HG03045 (cell line): ENCODE data around the gene INCA1.
A peak's percentile ranks its signal among the peaks of the same experiment; 100 is the strongest.

Experiments used
- ATAC-seq: cut with Tn5 transposase; IDR thresholded peaks from one replicate; pipeline ENCODE4 v1.9.1; 2021; ENCODE audit warnings: mild to moderate bottlenecking, moderate library complexity; ENCODE audit not compliant: unreplicated experiment

INCA1 gene

DNA sequence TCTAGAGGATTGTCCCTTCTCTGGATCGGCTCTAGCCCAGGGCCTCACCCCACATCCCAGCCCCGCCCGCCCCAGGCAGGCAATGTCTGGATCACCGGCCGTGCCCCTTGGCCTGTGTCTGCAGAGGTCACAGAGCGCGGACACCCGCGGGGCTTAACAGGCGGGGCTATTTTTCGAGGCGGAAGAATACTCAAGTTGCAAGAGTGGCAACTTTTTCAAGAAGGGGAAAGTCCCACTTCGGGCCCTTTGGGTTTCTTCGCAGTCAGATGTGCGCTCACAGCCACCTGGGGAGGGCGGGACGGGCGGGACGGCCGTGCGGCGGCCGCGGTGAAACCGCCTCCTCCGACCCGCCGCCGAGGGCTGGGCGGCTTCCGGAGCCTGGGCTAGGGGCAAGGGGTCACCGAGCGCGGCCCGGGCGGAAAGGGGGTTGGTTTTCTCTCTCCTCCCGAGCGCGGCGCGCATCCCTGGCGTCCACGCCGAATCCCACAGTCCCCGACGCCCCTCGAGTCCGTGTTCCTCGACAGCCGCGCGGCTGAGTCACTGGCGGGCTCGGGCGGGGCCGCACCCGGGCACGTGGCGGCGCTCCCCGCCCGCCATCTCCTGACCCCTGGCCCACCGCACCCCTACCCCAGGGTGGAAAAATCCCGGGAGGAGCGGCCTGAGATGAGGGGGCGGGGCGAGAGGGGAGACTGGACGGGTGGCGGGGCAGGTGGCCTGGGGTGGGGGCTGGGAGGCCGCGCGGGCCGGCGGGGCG is 47.8 kb downstream of the INCA1 start:
- peak; percentile 32 for ATAC-seq

DNA sequence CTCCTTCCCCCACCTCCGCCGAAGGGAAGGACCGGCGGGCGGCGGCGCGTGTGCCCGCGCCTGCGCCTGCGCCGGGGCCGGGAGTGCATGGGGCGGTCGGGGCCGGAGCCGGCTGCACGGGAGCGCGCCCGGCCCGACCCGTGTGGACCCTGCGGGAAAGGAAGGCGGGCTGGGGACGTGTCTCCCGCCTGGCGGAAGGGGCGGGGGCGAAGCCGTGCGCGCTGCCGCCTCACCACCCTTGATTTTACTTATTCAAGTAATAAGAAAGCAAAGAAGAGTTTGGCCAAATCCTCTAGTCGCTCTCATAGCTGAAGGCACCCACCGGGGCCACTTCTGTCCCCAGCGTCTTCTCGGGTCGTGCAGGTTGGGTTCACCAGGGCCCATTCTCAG is 48.4 kb downstream of the INCA1 start:
- ATAC-seq: peak; percentile 35

- ATAC-seq: peak; percentile 20
These were observed 49.0 kb downstream of the INCA1 start, which contains the start of gene PFN1 for GRCh38 chr17:4948166-4948930. Gene PFN1 (minus strand): TSS chr17:4948530. CDS start chr17:4948394, 136 bp downstream.

- peak; percentile 21 for ATAC-seq
These were observed 49.7 kb downstream of the INCA1 start for GRCh38 chr17:4947411-4948165.

- no peak for ATAC-seq
These were observed 50.3 kb downstream of the INCA1 start for GRCh38 chr17:4947010-4947410.

DNA sequence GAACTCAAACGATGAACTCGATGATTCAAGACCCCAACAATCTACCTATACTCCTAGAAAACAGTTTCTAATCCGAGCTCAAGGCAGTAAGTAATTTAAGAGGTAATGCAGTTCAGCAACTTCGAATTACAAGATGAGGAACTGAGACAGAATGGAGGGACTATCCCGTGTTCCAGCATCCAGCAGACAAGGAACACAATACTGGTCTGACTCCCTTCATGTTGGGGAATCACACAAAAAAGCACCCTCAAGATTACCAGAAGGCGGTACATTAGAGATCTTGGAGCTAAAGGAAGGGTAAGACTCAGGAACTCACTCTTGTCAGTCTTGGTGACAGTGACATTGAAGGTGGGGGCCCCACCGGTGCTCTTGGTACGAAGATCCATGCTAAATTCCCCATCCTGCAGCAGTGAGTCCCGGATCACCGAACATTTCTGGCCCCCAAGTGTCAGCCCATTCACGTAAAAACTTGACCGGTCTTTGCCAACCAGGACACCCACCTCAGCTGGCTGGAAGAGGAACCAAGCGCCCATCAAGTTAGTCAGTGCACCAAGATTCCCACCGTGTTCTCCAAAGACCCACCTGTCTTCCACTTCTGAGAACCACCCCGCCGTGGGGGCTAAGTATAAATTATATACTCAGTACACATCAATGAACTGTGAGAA is 50.9 kb downstream of the INCA1 start:
- no peak for ATAC-seq

DNA sequence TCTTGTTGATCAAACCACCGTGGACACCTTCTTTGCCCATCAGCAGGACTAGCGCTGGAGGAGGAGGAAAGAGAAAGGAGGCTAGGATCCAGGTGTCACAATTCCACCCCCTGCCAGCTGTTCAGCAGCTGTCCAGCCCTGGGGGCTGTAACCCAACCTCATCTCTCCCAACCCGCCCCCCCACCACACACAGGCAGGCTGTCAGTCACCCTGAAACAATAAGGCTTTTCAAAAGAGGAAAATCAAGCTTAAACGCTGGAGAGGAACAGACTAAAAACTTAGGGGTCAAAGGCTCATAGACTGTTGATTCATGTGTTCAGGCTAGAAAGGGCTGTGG is 51.4 kb downstream of the INCA1 start:
- no peak for ATAC-seq

DNA sequence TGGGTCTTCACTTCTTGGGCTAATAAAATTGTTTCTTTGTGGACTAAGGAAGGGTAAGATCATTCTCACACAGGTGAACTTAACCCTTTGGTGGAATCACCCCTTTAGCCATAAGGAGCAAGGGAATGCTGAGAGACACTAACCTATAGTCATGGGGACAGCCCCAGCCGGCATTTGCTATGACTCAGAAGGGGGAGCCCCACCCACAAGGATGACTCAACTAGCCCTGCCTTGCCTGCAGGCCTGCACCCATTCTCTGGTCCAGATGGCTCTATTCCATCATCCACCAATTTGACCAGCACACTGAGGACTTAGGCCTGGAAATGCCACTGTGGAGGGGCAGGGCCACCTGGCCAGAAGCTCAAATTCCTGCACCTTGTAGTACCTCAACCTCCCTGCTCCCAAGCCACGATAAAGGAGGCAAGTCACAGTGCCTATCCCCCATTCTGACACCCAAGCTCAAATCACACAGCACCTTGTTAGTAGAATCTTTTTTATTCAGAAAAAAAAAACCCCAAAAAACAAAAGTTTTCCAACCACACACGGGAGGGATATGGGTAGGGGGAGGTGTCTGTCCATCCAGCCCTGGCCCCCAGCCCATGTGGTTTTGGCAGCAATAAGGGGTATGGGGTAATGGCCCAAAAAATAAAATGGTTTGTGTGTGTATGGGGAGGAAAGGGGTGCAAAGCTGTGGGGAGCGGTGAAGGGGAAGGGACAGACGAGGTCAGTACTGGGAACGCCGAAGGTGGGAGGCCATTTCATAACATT is 52.0 kb downstream of the INCA1 start:
- no peak for ATAC-seq

GRCh38 chr17:4944554-4945175 is 52.7 kb downstream of the INCA1 start:
- no peak for ATAC-seq

- ATAC-seq: no peak
These were observed 53.2 kb downstream of the INCA1 start for GRCh38 chr17:4944163-4944553.

- no peak for ATAC-seq
These were observed 54.4 kb downstream of the INCA1 start for GRCh38 chr17:4942760-4943508.

DNA sequence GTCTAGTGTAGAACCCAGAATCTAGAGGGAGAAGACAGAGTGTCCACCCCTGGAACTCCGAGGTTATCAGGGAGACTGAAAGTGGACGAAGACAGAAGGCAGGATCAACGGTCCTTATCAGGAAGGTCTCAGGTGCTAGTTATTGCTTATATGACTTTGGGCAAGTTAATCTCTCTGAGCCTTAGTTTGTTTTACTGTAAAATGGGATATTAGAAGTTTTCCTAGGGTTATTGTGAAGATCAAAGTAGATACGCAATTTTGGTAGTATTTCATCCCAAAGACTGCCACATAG is 56.1 kb downstream of the INCA1 start:
- no peak for ATAC-seq

DNA sequence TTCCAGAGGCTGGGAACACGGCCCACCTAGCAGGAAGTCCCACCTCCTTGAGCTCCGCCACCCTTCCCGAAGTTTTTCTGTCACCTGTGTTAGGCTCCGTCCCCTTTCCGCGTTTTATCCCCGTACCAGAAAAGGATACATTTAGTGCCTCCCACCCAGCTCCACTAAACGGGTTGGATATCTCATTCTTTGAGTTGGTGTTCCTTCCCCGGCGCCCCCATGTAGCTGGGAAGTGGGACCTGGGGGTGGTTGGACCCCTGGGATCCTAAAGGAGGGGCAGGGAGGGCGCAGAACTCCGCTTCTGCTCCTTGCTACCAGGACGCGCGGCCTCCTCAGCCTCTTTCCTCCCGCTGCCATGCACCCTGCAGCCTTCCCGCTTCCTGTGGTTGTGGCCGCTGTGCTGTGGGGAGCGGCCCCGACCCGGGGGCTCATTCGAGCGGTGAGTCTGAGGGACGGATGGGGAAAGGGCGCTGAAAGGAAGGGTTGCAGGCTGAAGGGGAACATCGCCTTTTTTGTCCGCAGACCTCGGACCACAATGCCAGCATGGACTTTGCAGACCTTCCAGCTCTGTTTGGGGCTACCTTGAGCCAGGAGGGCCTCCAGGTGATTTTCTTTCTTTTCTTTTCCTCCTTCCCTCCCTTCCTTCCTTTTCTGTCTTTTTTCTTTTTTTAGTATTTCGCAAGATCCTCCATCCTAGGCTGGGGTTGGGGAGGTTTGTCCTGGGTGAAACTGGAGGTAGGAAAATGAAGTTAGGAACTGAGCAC is 56.6 kb downstream of the INCA1 start:
- ATAC-seq: peak; percentile 21

GRCh38 chr17:4939796-4940554 is 57.3 kb downstream of the INCA1 start, which contains the start of the genes RNF167 and SLC25A11:
Gene RNF167 (plus strand): TSS chr17:4940268. CDS start chr17:4940910, 642 bp downstream.
Gene SLC25A11 (minus strand): TSS chr17:4940046. CDS start chr17:4939910, 136 bp downstream.
- peak; percentile 71 for ATAC-seq

DNA sequence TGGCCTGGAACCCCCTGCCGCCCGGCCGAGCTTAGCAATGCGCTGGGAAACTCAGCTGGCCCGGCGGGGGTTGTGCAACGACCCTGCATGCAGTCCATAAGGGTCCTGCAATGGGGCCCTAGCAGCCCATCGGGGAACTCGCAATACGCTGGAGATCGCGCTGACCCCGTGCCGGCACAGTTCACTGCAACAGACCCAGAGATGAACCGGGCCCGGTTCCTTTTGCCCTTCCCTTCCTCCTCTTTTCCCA is 57.9 kb downstream of the INCA1 start:
- ATAC-seq: peak; percentile 28

- no peak for ATAC-seq
These were observed 58.4 kb downstream of the INCA1 start for GRCh38 chr17:4938688-4939545.
